ENCODE results near the gene OR8G5.

DNA sequence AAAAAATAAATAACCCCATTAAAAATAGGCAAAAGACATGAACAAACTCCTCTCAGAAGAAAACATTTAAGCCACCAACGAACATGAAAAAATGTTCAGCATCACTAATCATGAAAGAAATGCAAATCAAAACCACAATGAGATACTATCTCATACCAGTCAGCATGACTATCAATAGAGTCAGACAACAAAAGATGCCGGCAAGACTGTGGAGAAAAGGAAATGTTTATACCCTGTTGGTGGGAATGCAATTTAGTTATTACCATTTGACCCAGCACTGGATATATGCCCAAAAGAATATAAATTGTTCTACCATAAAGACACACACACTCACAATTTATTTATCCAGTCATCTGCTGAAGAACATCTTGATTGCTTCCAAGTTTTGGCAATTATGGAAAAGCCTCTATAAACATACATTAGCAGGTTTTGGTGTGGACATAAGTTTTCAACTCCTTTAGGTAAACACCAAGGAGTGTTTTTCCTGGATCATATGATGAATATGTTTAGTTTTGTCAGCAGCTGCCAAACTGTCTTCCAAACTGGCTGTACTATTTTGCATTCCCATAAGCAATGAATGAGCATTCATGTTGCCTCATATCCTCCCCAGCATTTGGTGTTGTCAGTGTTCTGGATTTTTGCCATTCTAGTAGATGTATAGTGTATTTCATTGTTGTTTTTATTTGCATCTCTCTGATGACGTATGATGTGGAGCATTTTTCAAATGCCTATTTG, 29.6 kb downstream of the OR8G5 start:
- TF ChIP-seq, protein P1, sequence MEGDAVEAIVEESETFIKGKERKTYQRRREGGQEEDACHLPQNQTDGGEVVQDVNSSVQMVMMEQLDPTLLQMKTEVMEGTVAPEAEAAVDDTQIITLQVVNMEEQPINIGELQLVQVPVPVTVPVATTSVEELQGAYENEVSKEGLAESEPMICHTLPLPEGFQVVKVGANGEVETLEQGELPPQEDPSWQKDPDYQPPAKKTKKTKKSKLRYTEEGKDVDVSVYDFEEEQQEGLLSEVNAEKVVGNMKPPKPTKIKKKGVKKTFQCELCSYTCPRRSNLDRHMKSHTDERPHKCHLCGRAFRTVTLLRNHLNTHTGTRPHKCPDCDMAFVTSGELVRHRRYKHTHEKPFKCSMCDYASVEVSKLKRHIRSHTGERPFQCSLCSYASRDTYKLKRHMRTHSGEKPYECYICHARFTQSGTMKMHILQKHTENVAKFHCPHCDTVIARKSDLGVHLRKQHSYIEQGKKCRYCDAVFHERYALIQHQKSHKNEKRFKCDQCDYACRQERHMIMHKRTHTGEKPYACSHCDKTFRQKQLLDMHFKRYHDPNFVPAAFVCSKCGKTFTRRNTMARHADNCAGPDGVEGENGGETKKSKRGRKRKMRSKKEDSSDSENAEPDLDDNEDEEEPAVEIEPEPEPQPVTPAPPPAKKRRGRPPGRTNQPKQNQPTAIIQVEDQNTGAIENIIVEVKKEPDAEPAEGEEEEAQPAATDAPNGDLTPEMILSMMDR (IDR thresholded peaks at IDR 0.05), result no peak
- no peak for TF ChIP-seq POLR2A (IDR thresholded peaks at IDR 0.05)

Measured in lower leg skin (tissue), 3 donors.